Sigmoid colon (tissue), 7 donors: ENCODE results near the gene CDT1. TPM values are rescaled to one million over a fixed set of nuclear protein-coding genes. Genes with fewer than 3 reads are reported as not detected.

ENCODE experiments used
- DNase-seq: peaks from one replicate; pipeline ENCODE4 v3.0.0-alpha.2; 2019
- H3K27ac ChIP-seq, 4 donors: fragments of 200-600 bp; sonication (generic); one replicate each; pipeline ENCODE4 v1.5.1; 2016 to 2019; ENCODE audit warnings: mild to moderate bottlenecking in 1 of 4
- H3K27me3 ChIP-seq, 3 donors: fragments of 200-600 bp; sonication (generic); one replicate each; pipeline ENCODE4 v1.5.1; 2019; ENCODE audit warnings: mild to moderate bottlenecking in 1 of 3
- H3K36me3 ChIP-seq, 4 donors: fragments of 200-600 bp; sonication (generic); one replicate each; pipeline ENCODE4 v1.5.1; 2016 to 2019
- H3K4me1 ChIP-seq, 4 donors: fragments of 200-600 bp; sonication (generic); one replicate each; pipeline ENCODE4 v1.5.1; 2017 to 2019
- H3K4me3 ChIP-seq, 4 donors: fragments of 200-600 bp; sonication (generic); one replicate each; pipeline ENCODE4 v1.5.1; 2017 to 2019; ENCODE audit warnings: mild to moderate bottlenecking in 2 of 4, moderate library complexity in 1 of 4
- H3K9me3 ChIP-seq, 4 donors: fragments of 200-600 bp in 3 of 4; sonication (generic) in 3 of 4; one replicate each; pipeline versions ENCODE4 v1.5.1 to v1.6.1; 2013 to 2019
- CTCF ChIP-seq, 4 experiments: fragments of 450-650 bp in 3 of 4; fragments of 200-600 bp in 1 of 4; IDR thresholded peaks; one replicate each; pipeline ENCODE4 v1.5.1; 2016 to 2019; ENCODE audit warnings: antibody characterized with exemption in 4 of 4, mild to moderate bottlenecking in 3 of 4, moderate library complexity in 2 of 4
- EP300 ChIP-seq, 4 donors: sonication (generic); formaldehyde crosslinking; IDR thresholded peaks; one replicate each; pipeline ENCODE4 v1.6.1; 2017; ENCODE audit warnings: antibody characterized with exemption in 4 of 4
- POLR2A ChIP-seq, 2 donors: fragments of 450-650 bp; IDR thresholded peaks; one replicate each; pipeline ENCODE4 v1.6.1; 2016; ENCODE audit warnings: antibody characterized with exemption in 2 of 2, mild to moderate bottlenecking in 2 of 2, moderate library complexity in 2 of 2
- POLR2AphosphoS5 ChIP-seq, 4 donors: sonication (generic); formaldehyde crosslinking; IDR thresholded peaks; one replicate each; pipeline ENCODE4 v1.6.1; 2017; ENCODE audit warnings: antibody characterized with exemption in 4 of 4
- WGBS, 2 donors: extraction: QIAGEN DNeasy Blood & Tissue Kit; methylation state at CpG; one replicate each; pipeline ENCODE4 v1.1.7; 2013; 5-methylcytosine and 5-hydroxymethylcytosine counted together
- intact Hi-C: fragments of 100-400 bp; cut with DNase I; formaldehyde crosslinking; loops from one replicate; pipeline ENCODE4 v1.15.1; 2023
- polyA plus RNA-seq, 3 donors: library from polyadenylated mRNA; stranded (reverse); fragments of 200-250 nt; gene quantifications; one replicate each; pipeline ENCODE4 v1.2.3, GENCODE V29; 2013
- total RNA-seq, 4 donors: library from RNA; depleted of rRNA; stranded (reverse); fragments of >200 nt; gene quantifications; one replicate each; pipeline ENCODE4 v1.1.0, GENCODE V29; 2016
- donor health status: healthy with polysubstance abuse.
- donor health status: Bipolar disorder and iron deficiency.
- donor health status: healthy.

CDT1 gene
- total and polyA plus RNA-seq, 7 donors: 0.71 to 17.4 (median 3.3) TPM; not detected in 1

GRCh38 chr16:88762941-88763340 is 40.6 kb upstream of the CDT1 start:
- no peak for DNase-seq
- Histone ChIP-seq H3K9me3 (no peaks in the 10 kb centered on the region), H3K27me3 (no peaks in the 10 kb centered on the region), H3K4me1 (peaks cover 0 to 97% (median 93%) of the 10 kb centered on the region in 4 donors), H3K4me3 (no peak overlapping the region), H3K27ac (peak overlapping the region; percentile 91 to 100 (median 96)), H3K36me3 (no peaks in the 10 kb centered on the region)
- intact Hi-C loops: no loop called here
- WGBS, 2 donors: 90 to 93% methylated on average over 10 of the region's 10 CpGs
- TF ChIP-seq POLR2AphosphoS5 (IDR thresholded peaks at IDR 0.05): no peak
- TF ChIP-seq EP300 (IDR thresholded peaks at IDR 0.05): no peak
- no peak for TF ChIP-seq CTCF (IDR thresholded peaks at IDR 0.05)
- TF ChIP-seq POLR2A (IDR thresholded peaks at IDR 0.05): no peak

GRCh38 chr16:88763502-88764053 is 40.0 kb upstream of the CDT1 start:
- peak overlapping the region; percentile 91 to 100 (median 96) for H3K27ac ChIP-seq
- H3K4me1 ChIP-seq: peaks cover 0 to 97% (median 93%) of the 10 kb centered on the region in 4 donors
- TF ChIP-seq EP300 (IDR thresholded peaks at IDR 0.05): no peak
- TF ChIP-seq CTCF (IDR thresholded peaks at IDR 0.05): no peak
- peak in 1 of 4 donors; percentile 29 for TF ChIP-seq POLR2AphosphoS5 (IDR thresholded peaks at IDR 0.05)
- no peak for TF ChIP-seq POLR2A (IDR thresholded peaks at IDR 0.05)
- no peaks in the 10 kb centered on the region for H3K27me3 ChIP-seq
- intact Hi-C loops: no loop called here
- H3K4me3 ChIP-seq: no peak overlapping the region
- no peak for DNase-seq
- no peaks in the 10 kb centered on the region for H3K9me3 ChIP-seq
- WGBS, 2 donors: 50 to 71% methylated on average over 14 of the region's 14 CpGs
- no peaks in the 10 kb centered on the region for H3K36me3 ChIP-seq

- Histone ChIP-seq H3K4me3 (no peak overlapping the region), H3K4me1 (peaks cover 0 to 97% (median 93%) of the 10 kb centered on the region in 4 donors), H3K27me3 (no peaks in the 10 kb centered on the region), H3K9me3 (no peaks in the 10 kb centered on the region), H3K27ac (peak overlapping the region; percentile 91 to 100 (median 96)), H3K36me3 (no peaks in the 10 kb centered on the region)
- DNase-seq: no peak
- TF ChIP-seq POLR2A (IDR thresholded peaks at IDR 0.05): no peak
- TF ChIP-seq EP300 (IDR thresholded peaks at IDR 0.05): no peak
- no peak for TF ChIP-seq CTCF (IDR thresholded peaks at IDR 0.05)
- TF ChIP-seq POLR2AphosphoS5 (IDR thresholded peaks at IDR 0.05): no peak
- 95% methylated on average over 19 of the region's 19 CpGs for WGBS, 2 donors
- intact Hi-C loops: no loop called here
These were observed 39.5 kb upstream of the CDT1 start for GRCh38 chr16:88764080-88764479.

- intact Hi-C loops: no loop called here
These were observed 38.7 kb upstream of the CDT1 start for GRCh38 chr16:88764913-88765349.

More at GRCh38 chr16:88764913-88765349, 38.7 kb upstream of the CDT1 start:
- Histone ChIP-seq H3K36me3 (no peaks in the 10 kb centered on the region), H3K27me3 (no peaks in the 10 kb centered on the region), H3K9me3 (no peaks in the 10 kb centered on the region), H3K27ac (peak overlapping the region in 3 of 4 donors; percentile 96 to 100 (median 97)), H3K4me1 (peaks cover 0 to 98% (median 95%) of the 10 kb centered on the region in 4 donors), H3K4me3 (no peak overlapping the region)
- WGBS, 2 donors: 84 to 91% methylated on average over 9 of the region's 9 CpGs
- TF ChIP-seq CTCF (IDR thresholded peaks at IDR 0.05) (no peak), POLR2A (IDR thresholded peaks at IDR 0.05) (no peak), POLR2AphosphoS5 (IDR thresholded peaks at IDR 0.05) (no peak), EP300 (IDR thresholded peaks at IDR 0.05) (no peak)
- DNase-seq: no peak
